Ovary (tissue), 9 donors: ENCODE data around the gene REV1. TPM values are rescaled to one million over a fixed set of nuclear protein-coding genes. Genes with fewer than 3 reads are reported as not detected.

ENCODE experiments used
- polyA plus RNA-seq, 2 donors: library from polyadenylated mRNA; stranded (reverse); fragments of 200-250 nt in 1 of 2; fragments of 350-450 nt in 1 of 2; fragmentation: Illumina TruSeq in 1 of 2; extraction: RNeasy Lipid Tissue Mini Kit (QIAGEN cat#74804) in 1 of 2; gene quantifications; one replicate each; pipeline ENCODE4 v1.2.3, GENCODE V29; 2013 to 2014
- total RNA-seq, 7 donors: library from RNA; depleted of rRNA in 2 of 7; stranded (reverse); fragments of >200 nt in 2 of 7; fragmentation: NEBNext Ultra II Directional in 3 of 7; extraction: Animal tissue kit (Norgen Biotek cat#: 25700) in 3 of 7; gene quantifications; one replicate each; pipeline versions ENCODE4 v1.1.0 to v1.2.4, GENCODE V29; 2016 to 2023
- donor health status: DM: no; HTN: no; CAD: no; lungs with moderate emphysema.
- donor health status: DM: no; HTN: no; CAD: no.
- donor health status: Bipolar disorder and iron deficiency.
- donor health status: DM: yes; HTN: yes; CAD: no.
- donor health status: DM: no; HTN: no; CAD: no.
- donor health status: DM: yes; HTN: yes; CAD: no.

The REV1 gene
- total and polyA plus RNA-seq, 9 donors, result 25.4 to 63.3 (median 43.6) TPM

Other genes starting within 250 kb of the REV1 start
- not detected for gene LYG2, start 234.4 kb downstream of the REV1 start, total RNA-seq
- not detected for gene LYG2, start 234.4 kb downstream of the REV1 start, polyA plus RNA-seq
- gene LYG1, start 188.8 kb downstream of the REV1 start, total RNA-seq, result 1 to 10 TPM in 5 of 7 donors, under 1 TPM in 2; 0.56 to 3.1 (median 1.0) TPM
- gene LYG1, start 188.8 kb downstream of the REV1 start, polyA plus RNA-seq, result under 1 TPM; 0.58 to 0.96 TPM
- gene TXNDC9, start 153.7 kb downstream of the REV1 start, total RNA-seq, result 10 to 100 TPM; 13.6 to 29.2 (median 21.1) TPM
- gene TXNDC9, start 153.7 kb downstream of the REV1 start, polyA plus RNA-seq, result 10 to 100 TPM; 12.0 to 13.3 TPM
- gene EIF5B, start 152.6 kb downstream of the REV1 start, total RNA-seq, result 10 to 100 TPM; 20.4 to 38.8 (median 30.4) TPM
- 10 to 100 TPM; 17.5 to 37.4 TPM for gene EIF5B, start 152.6 kb downstream of the REV1 start, polyA plus RNA-seq